Large intestine (tissue), 3 donors: ENCODE results near the gene ZNF189. TPM values are rescaled to one million over a fixed set of nuclear protein-coding genes. Genes with fewer than 3 reads are reported as not detected.

Source experiments
- DNase-seq, 2 donors: peaks; one replicate each; pipeline versions ENCODE4 v3.0.0 to v3.0.0-alpha.2; 2013
- H3K27ac ChIP-seq: one replicate; pipeline ENCODE4 v1.5.1; 2013; ENCODE audit warnings: low read length
- H3K27me3 ChIP-seq: 2 replicates; pipeline ENCODE4 v1.6.1; 2013; ENCODE audit warnings: low read length; ENCODE audit not compliant: control insufficient read depth, insufficient read depth
- H3K36me3 ChIP-seq: 2 replicates; pipeline ENCODE4 v1.6.1; 2013; ENCODE audit warnings: low read length; ENCODE audit not compliant: control insufficient read depth, insufficient read depth
- H3K4me1 ChIP-seq: one replicate; pipeline ENCODE4 v1.6.1; 2013; ENCODE audit warnings: low read length; ENCODE audit not compliant: control insufficient read depth, insufficient read depth
- H3K4me3 ChIP-seq: one replicate; pipeline ENCODE4 v1.5.1; 2013; ENCODE audit warnings: low read length
- H3K9me3 ChIP-seq: one replicate; pipeline ENCODE4 v1.6.1; 2013; ENCODE audit warnings: mild to moderate bottlenecking, low read depth, low read length, moderate library complexity; ENCODE audit not compliant: control insufficient read depth
- WGBS: methylation state at CpG from one replicate; pipeline ENCODE4 v1.1.5; 2013; ENCODE audit warnings: low lambda C conversion rate; ENCODE audit not compliant: insufficient coverage; 5-methylcytosine and 5-hydroxymethylcytosine counted together
- polyA plus RNA-seq: library from polyadenylated mRNA; unstranded; fragments of 120-200 nt; gene quantifications from one replicate; pipeline ENCODE4 v1.2.1, GENCODE V29; 2013

The ZNF189 gene
- polyA plus RNA-seq, 1 donor: 95.1 TPM

GRCh38 chr9:101417977-101418376, 19.3 kb downstream of the ZNF189 start:
- Histone ChIP-seq H3K27me3 (no peaks in the 10 kb centered on the region), H3K36me3 (no peaks in the 10 kb centered on the region), H3K27ac (no peak overlapping the region), H3K4me1 (peaks cover 2% of the 10 kb centered on the region), H3K9me3 (peaks cover 19% of the 10 kb centered on the region), H3K4me3 (no peak overlapping the region)
- no peak for DNase-seq

GRCh38 chr9:101418518-101419430, 20.1 kb downstream of the ZNF189 start:
- WGBS: 100% methylated on average over 3 of the region's 7 CpGs
- Histone ChIP-seq H3K27me3 (no peaks in the 10 kb centered on the region), H3K4me3 (no peak overlapping the region), H3K9me3 (peaks cover 11% of the 10 kb centered on the region), H3K36me3 (no peaks in the 10 kb centered on the region), H3K4me1 (peaks cover 5% of the 10 kb centered on the region), H3K27ac (no peak overlapping the region)
- no peak for DNase-seq

GRCh38 chr9:101419863-101420262, 21.2 kb downstream of the ZNF189 start:
- Histone ChIP-seq H3K9me3 (peaks cover 6% of the 10 kb centered on the region), H3K4me1 (peaks cover 6% of the 10 kb centered on the region), H3K36me3 (no peaks in the 10 kb centered on the region), H3K27me3 (no peaks in the 10 kb centered on the region), H3K27ac (no peak overlapping the region), H3K4me3 (no peak overlapping the region)
- no CpG with 5 or more reads among the region's 2 CpGs for WGBS
- no peak for DNase-seq

GRCh38 chr9:101421653-101422065, 23.0 kb downstream of the ZNF189 start:
- no CpG with 5 or more reads among the region's 5 CpGs for WGBS
- Histone ChIP-seq H3K36me3 (no peaks in the 10 kb centered on the region), H3K27me3 (no peaks in the 10 kb centered on the region), H3K9me3 (no peaks in the 10 kb centered on the region), H3K27ac (peak overlapping the region; percentile 12), H3K4me1 (peaks cover 12% of the 10 kb centered on the region), H3K4me3 (no peak overlapping the region)
- peak in 1 of 2 donors; percentile 61 for DNase-seq

GRCh38 chr9:101427358-101427757, 28.7 kb downstream of the ZNF189 start:
- Histone ChIP-seq H3K9me3 (no peaks in the 10 kb centered on the region), H3K27me3 (no peaks in the 10 kb centered on the region), H3K4me3 (no peak overlapping the region), H3K4me1 (peaks cover 31% of the 10 kb centered on the region), H3K36me3 (no peaks in the 10 kb centered on the region), H3K27ac (peak overlapping the region; percentile 48)
- no CpG with 5 or more reads among the region's 8 CpGs for WGBS
- no peak for DNase-seq

- Histone ChIP-seq H3K4me1 (peaks cover 37% of the 10 kb centered on the region), H3K27ac (peak overlapping the region; percentile 48), H3K9me3 (no peaks in the 10 kb centered on the region), H3K36me3 (no peaks in the 10 kb centered on the region), H3K4me3 (no peak overlapping the region), H3K27me3 (no peaks in the 10 kb centered on the region)
- DNase-seq: no peak
- 60% methylated on average over 1 of the region's 3 CpGs for WGBS
These were observed 29.5 kb downstream of the ZNF189 start for GRCh38 chr9:101427957-101428655.

- DNase-seq: no peak
- no peaks in the 10 kb centered on the region for H3K9me3 ChIP-seq
- H3K27ac ChIP-seq: no peak overlapping the region
- WGBS: 100% methylated on average over 1 of the region's 3 CpGs
- no peaks in the 10 kb centered on the region for H3K27me3 ChIP-seq
- peaks cover 38% of the 10 kb centered on the region for H3K4me1 ChIP-seq
- no peaks in the 10 kb centered on the region for H3K36me3 ChIP-seq
- no peak overlapping the region for H3K4me3 ChIP-seq
These were observed 30.3 kb downstream of the ZNF189 start for GRCh38 chr9:101428909-101429308.

- Histone ChIP-seq H3K4me1 (peaks cover 45% of the 10 kb centered on the region), H3K9me3 (no peaks in the 10 kb centered on the region), H3K4me3 (no peak overlapping the region), H3K27me3 (no peaks in the 10 kb centered on the region), H3K27ac (no peak overlapping the region), H3K36me3 (no peaks in the 10 kb centered on the region)
- WGBS: no CpG with 5 or more reads among the region's 7 CpGs
- DNase-seq: no peak
These were observed 31.1 kb downstream of the ZNF189 start for GRCh38 chr9:101429736-101430135.

GRCh38 chr9:101432171-101432570, 33.5 kb downstream of the ZNF189 start:
- Histone ChIP-seq H3K4me3 (no peak overlapping the region), H3K27me3 (no peaks in the 10 kb centered on the region), H3K27ac (peak overlapping the region; percentile 92), H3K4me1 (peaks cover 51% of the 10 kb centered on the region), H3K36me3 (no peaks in the 10 kb centered on the region), H3K9me3 (no peaks in the 10 kb centered on the region)
- peak in 1 of 2 donors; percentile 74 for DNase-seq

- no CpG with 5 or more reads among the region's 1 CpG for WGBS
- Histone ChIP-seq H3K36me3 (no peaks in the 10 kb centered on the region), H3K27me3 (no peaks in the 10 kb centered on the region), H3K9me3 (no peaks in the 10 kb centered on the region), H3K4me1 (peaks cover 53% of the 10 kb centered on the region), H3K27ac (peak overlapping the region; percentile 92), H3K4me3 (no peak overlapping the region)
- DNase-seq: peak in 1 of 2 donors; percentile 63
These were observed 34.1 kb downstream of the ZNF189 start for GRCh38 chr9:101432740-101433139.
